H1 (cell line): Measurements from ENCODE around the gene TUBGCP4. TPM values are rescaled to one million over a fixed set of nuclear protein-coding genes. Genes with fewer than 3 reads are reported as not detected.

Source experiments
- GTF2F1 ChIP-seq: IDR thresholded peaks from 2 replicates; pipeline ENCODE4 v1.6.1; 2012; ENCODE audit warnings: low read depth, low read length, improper control_type of control experiment, borderline replicate concordance
- SIN3A ChIP-seq, 2 experiments: IDR thresholded peaks in 1 of 2; conservative IDR thresholded peaks in 1 of 2; 2 replicates each; pipeline ENCODE4 v1.6.1; 2011 to 2012; ENCODE audit warnings: low read length in 2 of 2, improper control_type of control experiment in 1 of 2, low read depth in 1 of 2, mild to moderate bottlenecking in 1 of 2
- SIRT6 ChIP-seq: IDR thresholded peaks from one replicate; pipeline ENCODE4 v1.7.1; 2012; ENCODE audit warnings: low read length, inconsistent platforms
- SRF ChIP-seq: IDR thresholded peaks from 2 replicates; pipeline ENCODE4 v1.6.1; 2011; ENCODE audit warnings: mild to moderate bottlenecking, low read depth, low read length, moderate library complexity
- TAF7 ChIP-seq: optimal IDR thresholded peaks from 2 replicates; pipeline ENCODE3; 2011; ENCODE audit warnings: low read depth, mild to moderate bottlenecking, inconsistent platforms, low read length, moderate library complexity, borderline replicate concordance
- polyA plus RNA-seq, 7 experiments: library from polyadenylated mRNA; depleted of rRNA in 3 of 7; stranded (reverse) in 5 of 7; unstranded in 2 of 7; fragments of >200 nt in 5 of 7; fragments of 200-250 nt in 2 of 7; gene quantifications; 1 replicate in 5 of 7; 2 replicates in 1 of 7; 4 replicates in 1 of 7; pipeline versions ENCODE4 v1.2.1 to v1.2.3, GENCODE V29; 2011 to 2013; ENCODE audit warnings: missing spikeins in 2 of 7, mixed read lengths in 2 of 7
- total RNA-seq: library from RNA; stranded (reverse); fragmentation: NEBNext Ultra II Directional; extraction: Animal tissue kit (Norgen Biotek cat#: 25700); gene quantifications from 2 replicates; pipeline ENCODE4 v1.2.1, GENCODE V29; 2021

TUBGCP4 gene
- total and polyA plus RNA-seq, 2 of the 8 experiments (the other 6 are each of a cell fraction or from before 2014, with no cell fraction given), result 7.3 to 23.4 TPM

DNA sequence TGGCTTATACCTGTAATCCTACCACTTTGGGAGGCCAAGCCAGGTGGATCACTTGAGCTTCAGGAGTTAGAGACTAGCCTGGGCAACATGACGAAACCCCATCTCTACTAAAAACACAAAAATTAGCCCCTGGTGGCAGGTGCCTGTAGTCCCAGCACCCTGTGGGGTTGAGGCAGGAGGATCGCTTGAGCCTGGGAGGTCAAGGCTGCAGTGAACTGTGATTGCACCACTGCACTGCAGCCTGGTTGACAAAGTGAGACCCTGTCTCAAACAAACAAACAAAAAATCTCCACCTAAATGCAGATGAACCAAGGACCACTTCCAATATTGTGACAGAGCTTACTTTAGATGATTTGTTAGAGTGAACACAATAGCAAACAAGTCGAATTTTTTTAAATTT lies 68.4 kb downstream of the TUBGCP4 start (continued):
- TF ChIP-seq SIN3A (conservative IDR thresholded peaks at IDR 0.05 in 1 of 2, IDR thresholded peaks at IDR 0.05 in 1 of 2; ENCODE audit: low read depth in 1 of 2, low read length in 2 of 2), result no peak
- TF ChIP-seq SRF, result no peak
- TF ChIP-seq TAF7, result no peak
- no peak for TF ChIP-seq SIRT6
- no peak for TF ChIP-seq GTF2F1
